GM19438 (cell line): Measurements from ENCODE around the gene ST3GAL5.
A peak's percentile ranks its signal among the peaks of the same experiment; 100 is the strongest.
"Not testable (repeated sequence)": the region's sequence is repeated elsewhere in the genome, so short reads cannot be mapped to it uniquely, and the experiment has no call there.

Experiments used
- ATAC-seq: cut with Tn5 transposase; IDR thresholded peaks from one replicate; pipeline ENCODE4 v1.9.1; 2021; ENCODE audit warnings: low read depth; ENCODE audit not compliant: unreplicated experiment

The ST3GAL5 gene

GRCh38 chr2:85888684-85889626 lies at the start of gene ST3GAL5:
ST3GAL5 (minus strand) TSS chr2:85888990; CDS start chr2:85888905, 85 bp downstream.
- ATAC-seq: peak; percentile 85

- ATAC-seq: no peak
Observed at GRCh38 chr2:85938456-85938855, 49.7 kb upstream of the ST3GAL5 start.

GRCh38 chr2:85937069-85937439 lies 48.3 kb upstream of the ST3GAL5 start:
- ATAC-seq: no peak

- no peak for ATAC-seq
Observed at GRCh38 chr2:85936421-85937068, 47.8 kb upstream of the ST3GAL5 start.

- no peak for ATAC-seq
Observed at GRCh38 chr2:85935746-85936208, 47.0 kb upstream of the ST3GAL5 start.

GRCh38 chr2:85935170-85935745 lies 46.5 kb upstream of the ST3GAL5 start:
- no peak for ATAC-seq

GRCh38 chr2:85933753-85934594 lies 45.2 kb upstream of the ST3GAL5 start:
- no peak for ATAC-seq

GRCh38 chr2:85931151-85931550 lies 42.4 kb upstream of the ST3GAL5 start:
- not testable (repeated sequence) for ATAC-seq

- ATAC-seq: no peak
Observed at GRCh38 chr2:85930129-85931124, 41.6 kb upstream of the ST3GAL5 start.

GRCh38 chr2:85929096-85930050 lies 40.6 kb upstream of the ST3GAL5 start:
- no peak for ATAC-seq

GRCh38 chr2:85926931-85927661 lies 38.3 kb upstream of the ST3GAL5 start:
- no peak for ATAC-seq

- ATAC-seq: no peak
Observed at GRCh38 chr2:85926526-85926925, 37.7 kb upstream of the ST3GAL5 start.

GRCh38 chr2:85925216-85925671 lies 36.5 kb upstream of the ST3GAL5 start:
- ATAC-seq: no peak

GRCh38 chr2:85924522-85924921 lies 35.7 kb upstream of the ST3GAL5 start:
- no peak for ATAC-seq

- no peak for ATAC-seq
Observed at GRCh38 chr2:85922199-85922598, 33.4 kb upstream of the ST3GAL5 start.

- ATAC-seq: no peak
Observed at GRCh38 chr2:85921659-85922058, 32.9 kb upstream of the ST3GAL5 start.

GRCh38 chr2:85920810-85921545 lies 32.2 kb upstream of the ST3GAL5 start:
- no peak for ATAC-seq
